CD8-positive, alpha-beta memory T cell (primary cell): ENCODE measurements around the gene CXCR2. TPM values are rescaled to one million over a fixed set of nuclear protein-coding genes. Genes with fewer than 3 reads are reported as not detected.
"Not testable (repeated sequence)": the region's sequence is repeated elsewhere in the genome, so short reads cannot be mapped to it uniquely, and the experiment has no call there.

Experiments
- CTCF ChIA-PET: fragments of 350-600 bp; sonication (Branson Sonifier 250); formaldehyde crosslinking; loops from one replicate; lab custom pipeline; 2021; ENCODE audit warnings: antibody characterized with exemption; lab: Charles Lee
- POLR2A ChIA-PET: fragments of 350-600 bp; sonication (Branson Sonifier 250); formaldehyde crosslinking; loops from one replicate; lab custom pipeline; 2021; ENCODE audit warnings: antibody characterized with exemption; lab: Charles Lee
- DNase-seq, 5 donors: peaks; one replicate each; pipeline versions ENCODE4 v3.0.0 to v3.0.0-alpha.2; 2020 to 2022; ENCODE audit warnings: mixed read lengths in 1 of 5
- H3K27ac ChIP-seq: one replicate; pipeline ENCODE4 v1.7.0; 2013; ENCODE audit warnings: low read depth, mild to moderate bottlenecking, low read length, moderate library complexity
- H3K27me3 ChIP-seq: 2 replicates; pipeline ENCODE4 v1.7.0; 2013; ENCODE audit warnings: low read length, mild to moderate bottlenecking; ENCODE audit not compliant: insufficient read depth, poor library complexity, severe bottlenecking
- H3K36me3 ChIP-seq: 2 replicates; pipeline ENCODE4 v1.7.0; 2013; ENCODE audit warnings: mild to moderate bottlenecking, low read length, moderate library complexity; ENCODE audit not compliant: insufficient read depth
- H3K4me1 ChIP-seq: 2 replicates; pipeline ENCODE4 v1.7.0; 2013; ENCODE audit warnings: mild to moderate bottlenecking, low read length, moderate library complexity; ENCODE audit not compliant: insufficient read depth
- H3K4me3 ChIP-seq: 2 replicates; pipeline ENCODE4 v1.7.0; 2013; ENCODE audit warnings: mild to moderate bottlenecking, low read length
- H3K9me3 ChIP-seq: 2 replicates; pipeline ENCODE4 v1.7.0; 2013; ENCODE audit warnings: mild to moderate bottlenecking, low read length
- H3K27ac Mint-ChIP-seq, 8 donors: one replicate each; pipeline ENCODE4 v1.8.0; 2020 to 2021; ENCODE audit warnings: mixed read lengths in 8 of 8, mild to moderate bottlenecking in 6 of 8, inconsistent platforms in 3 of 8, moderate library complexity in 3 of 8
- H3K27me3 Mint-ChIP-seq, 2 donors: one replicate each; pipeline ENCODE4 v1.8.0; 2020 to 2021; ENCODE audit warnings: mixed read lengths in 2 of 2, mild to moderate bottlenecking in 1 of 2, moderate library complexity in 1 of 2
- H3K36me3 Mint-ChIP-seq, 3 donors: one replicate each; pipeline ENCODE4 v1.8.0; 2020 to 2021; ENCODE audit warnings: mixed read lengths in 3 of 3, inconsistent platforms in 1 of 3, mild to moderate bottlenecking in 1 of 3
- H3K4me1 Mint-ChIP-seq, 3 donors: one replicate each; pipeline ENCODE4 v1.8.0; 2020 to 2021; ENCODE audit warnings: mixed read lengths in 3 of 3, inconsistent platforms in 1 of 3, mild to moderate bottlenecking in 1 of 3
- H3K4me3 Mint-ChIP-seq, 7 donors: one replicate each; pipeline ENCODE4 v1.8.0; 2020 to 2021; ENCODE audit warnings: mixed read lengths in 7 of 7, mild to moderate bottlenecking in 6 of 7, moderate library complexity in 4 of 7, inconsistent platforms in 2 of 7
- H3K9me3 Mint-ChIP-seq, 5 donors: one replicate each; pipeline ENCODE4 v1.8.0; 2020 to 2022; ENCODE audit warnings: mixed read lengths in 5 of 5, mild to moderate bottlenecking in 3 of 5, moderate library complexity in 2 of 5, inconsistent platforms in 1 of 5
- polyA plus RNA-seq: library from polyadenylated mRNA; unstranded; fragments of 300-500 nt; fragmentation: Illumina TruSeq; gene quantifications from one replicate; pipeline ENCODE4 v1.2.3, GENCODE V29; 2021
- total RNA-seq, 2 experiments: library from RNA; stranded (reverse); gene quantifications; one replicate each; pipeline ENCODE4 v1.2.3, GENCODE V29; 2021

CXCR2 gene
- total and polyA plus RNA-seq, 3 experiments from 2014 or later, result 0.85 TPM; not detected in 2

- Histone ChIP-seq H3K4me3 (no peak overlapping the region), H3K4me1 (peaks cover 3% of the 10 kb centered on the region), H3K27ac (no peak overlapping the region), H3K36me3 (no peaks in the 10 kb centered on the region), H3K9me3 (no peaks in the 10 kb centered on the region), H3K27me3 (no peaks in the 10 kb centered on the region)
- H3K4me3 Mint-ChIP-seq, result no peak overlapping the region
- no peak for DNase-seq
- H3K9me3 Mint-ChIP-seq, result no peaks in the 10 kb centered on the region
- ChIA-PET POLR2A (no interaction called here), CTCF (interaction anchor here (1.3 kb wide), 1 partner anchor 11 kb away, joined by 3 read pairs; no protein-coding TSS in a partner anchor)
- peaks cover 8 to 10% (median 9%) of the 10 kb centered on the region in 3 donors for H3K4me1 Mint-ChIP-seq
- peak overlapping the region in 1 of 8 donors; percentile 43 for H3K27ac Mint-ChIP-seq
- no peaks in the 10 kb centered on the region for H3K36me3 Mint-ChIP-seq
- peaks cover 11 to 30% of the 10 kb centered on the region in 2 donors for H3K27me3 Mint-ChIP-seq
Measured at GRCh38 chr2:218161644-218162043, 35.8 kb downstream of the CXCR2 start.

GRCh38 chr2:218162814-218163213 is 37.0 kb downstream of the CXCR2 start:
- Mint-ChIP-seq H3K4me1 (peaks cover 19 to 22% (median 21%) of the 10 kb centered on the region in 3 donors), H3K9me3 (no peaks in the 10 kb centered on the region), H3K27ac (peak overlapping the region in 1 of 8 donors; percentile 93), H3K36me3 (no peaks in the 10 kb centered on the region), H3K27me3 (peaks cover 11 to 26% of the 10 kb centered on the region in 2 donors), H3K4me3 (no peak overlapping the region)
- Histone ChIP-seq H3K36me3 (no peaks in the 10 kb centered on the region), H3K9me3 (no peaks in the 10 kb centered on the region), H3K4me3 (no peak overlapping the region), H3K4me1 (peaks cover 15% of the 10 kb centered on the region), H3K27ac (no peak overlapping the region), H3K27me3 (no peaks in the 10 kb centered on the region)
- DNase-seq, result no peak
- ChIA-PET CTCF (interaction anchor here (1.3 kb wide), 1 partner anchor 9 kb away, joined by 3 read pairs; no protein-coding TSS in a partner anchor), POLR2A (no interaction called here)

GRCh38 chr2:218166791-218167190 is 41.0 kb downstream of the CXCR2 start, which contains the start of gene CXCR1:
Gene CXCR1, minus strand, starts transcription at chr2:218166962. Its CDS starts 1,751 bp downstream, at chr2:218165211.
- no peak within 1 kb of the TSS for H3K27ac ChIP-seq
- no peaks in the 10 kb centered on the region for H3K27me3 ChIP-seq
- peak; percentile 2 to 59 (median 52) for DNase-seq
- Mint-ChIP-seq H3K27me3 (peaks cover 11 to 37% of the 10 kb centered on the region in 2 donors), H3K27ac (peak within 1 kb of the TSS in 5 of 8 donors; percentile 24 to 84 (median 73)), H3K9me3 (no peaks in the 10 kb centered on the region), H3K36me3 (no peaks in the 10 kb centered on the region), H3K4me1 (peaks cover 33 to 39% (median 34%) of the 10 kb centered on the region in 3 donors), H3K4me3 (peak within 1 kb of the TSS in 6 of 7 donors; percentile 49 to 78 (median 70))
- no peaks in the 10 kb centered on the region for H3K9me3 ChIP-seq
- peaks cover 26% of the 10 kb centered on the region for H3K4me1 ChIP-seq
- H3K36me3 ChIP-seq, result no peaks in the 10 kb centered on the region
- CTCF ChIA-PET, result interaction anchor here (0.8 to 1.9 kb wide), 3 partner anchors 9 to 91 kb away, joined by 3 to 5 read pairs (median 5); no protein-coding TSS in a partner anchor
- POLR2A ChIA-PET, result no interaction called here
- peak within 1 kb of the TSS; percentile 19 for H3K4me3 ChIP-seq

GRCh38 chr2:218168016-218168415 is 42.2 kb downstream of the CXCR2 start:
- Histone ChIP-seq H3K27ac (no peak overlapping the region), H3K9me3 (no peaks in the 10 kb centered on the region), H3K27me3 (no peaks in the 10 kb centered on the region), H3K4me3 (no peak overlapping the region), H3K4me1 (peaks cover 26% of the 10 kb centered on the region), H3K36me3 (no peaks in the 10 kb centered on the region)
- peaks cover 11 to 33% of the 10 kb centered on the region in 2 donors for H3K27me3 Mint-ChIP-seq
- H3K27ac Mint-ChIP-seq, result peak overlapping the region in 1 of 8 donors; percentile 38
- H3K9me3 Mint-ChIP-seq, result no peaks in the 10 kb centered on the region
- peaks cover 33 to 39% (median 34%) of the 10 kb centered on the region in 3 donors for H3K4me1 Mint-ChIP-seq
- no peaks in the 10 kb centered on the region for H3K36me3 Mint-ChIP-seq
- no peak overlapping the region for H3K4me3 Mint-ChIP-seq
- POLR2A ChIA-PET, result no interaction called here
- CTCF ChIA-PET, result interaction anchor here (0.9 to 1.9 kb wide), 4 partner anchors 21 to 684 kb away, joined by 3 to 5 read pairs (median 4); no protein-coding TSS in a partner anchor
- DNase-seq, result no peak

- peak; percentile 54 to 80 (median 60) for DNase-seq
- peaks cover 11 to 31% of the 10 kb centered on the region in 2 donors for H3K27me3 Mint-ChIP-seq
- H3K36me3 ChIP-seq, result no peaks in the 10 kb centered on the region
- peaks cover 33 to 39% (median 34%) of the 10 kb centered on the region in 3 donors for H3K4me1 Mint-ChIP-seq
- POLR2A ChIA-PET, result no interaction called here
- no peak overlapping the region for H3K4me3 ChIP-seq
- CTCF ChIA-PET, result interaction anchor here (0.6 to 0.9 kb wide), 2 partner anchors 104 to 193 kb away, joined by 3 to 4 read pairs; no protein-coding TSS in a partner anchor
- H3K4me3 Mint-ChIP-seq, result no peak overlapping the region
- H3K27ac Mint-ChIP-seq, result peak overlapping the region in 3 of 8 donors; percentile 33 to 78 (median 60)
- H3K36me3 Mint-ChIP-seq, result no peaks in the 10 kb centered on the region
- H3K4me1 ChIP-seq, result peaks cover 26% of the 10 kb centered on the region
- no peaks in the 10 kb centered on the region for H3K27me3 ChIP-seq
- no peaks in the 10 kb centered on the region for H3K9me3 ChIP-seq
- no peak overlapping the region for H3K27ac ChIP-seq
- no peaks in the 10 kb centered on the region for H3K9me3 Mint-ChIP-seq
Measured at GRCh38 chr2:218168635-218169462, 43.0 kb downstream of the CXCR2 start.

GRCh38 chr2:218169757-218170546 is 44.1 kb downstream of the CXCR2 start:
- H3K27ac ChIP-seq, result no peak overlapping the region
- H3K27me3 ChIP-seq, result no peaks in the 10 kb centered on the region
- peak overlapping the region in 1 of 8 donors; percentile 78 for H3K27ac Mint-ChIP-seq
- DNase-seq, result no peak
- H3K4me3 Mint-ChIP-seq, result no peak overlapping the region
- POLR2A ChIA-PET, result no interaction called here
- peaks cover 4 to 22% of the 10 kb centered on the region in 2 donors for H3K27me3 Mint-ChIP-seq
- H3K9me3 Mint-ChIP-seq, result no peaks in the 10 kb centered on the region
- H3K36me3 Mint-ChIP-seq, result no peaks in the 10 kb centered on the region
- H3K4me3 ChIP-seq, result no peak overlapping the region
- peaks cover 33 to 39% (median 34%) of the 10 kb centered on the region in 3 donors for H3K4me1 Mint-ChIP-seq
- no peaks in the 10 kb centered on the region for H3K36me3 ChIP-seq
- H3K9me3 ChIP-seq, result no peaks in the 10 kb centered on the region
- H3K4me1 ChIP-seq, result peaks cover 26% of the 10 kb centered on the region
- CTCF ChIA-PET, result no interaction called here

GRCh38 chr2:218171744-218172143 is 45.9 kb downstream of the CXCR2 start:
- POLR2A ChIA-PET, H3K9me3 Mint-ChIP-seq, H3K36me3 Mint-ChIP-seq, H3K27ac ChIP-seq, H3K4me3 ChIP-seq, H3K27me3 ChIP-seq, H3K4me3 Mint-ChIP-seq, H3K9me3 ChIP-seq, H3K36me3 ChIP-seq, DNase-seq: not testable (repeated sequence)
- peaks cover 24 to 28% (median 24%) of the 10 kb centered on the region in 3 donors for H3K4me1 Mint-ChIP-seq
- peaks cover 21% of the 10 kb centered on the region for H3K4me1 ChIP-seq
- CTCF ChIA-PET, result interaction anchor here (0.8 kb wide), 1 partner anchor 9 kb away, joined by 3 read pairs; no protein-coding TSS in a partner anchor
- H3K27me3 Mint-ChIP-seq, result peaks cover 4 to 22% of the 10 kb centered on the region in 2 donors
- H3K27ac Mint-ChIP-seq, result peak overlapping the region in 1 of 8 donors; percentile 92
